OCI-LY7 (cell line): ENCODE measurements around the gene TAAR1. TPM values are rescaled to one million over a fixed set of nuclear protein-coding genes. Genes with fewer than 3 reads are reported as not detected.

Source experiments
- BruUV-seq: library from RNA; stranded (reverse); fragments of 400-500 nt; replicated peaks from 2 replicates; lab custom pipeline; 2021; lab: Mats Ljungman, UMichigan
- CTCF ChIA-PET: fragments of 300-600 bp; sonication (Branson Sonifier 250); formaldehyde crosslinking; loops from one replicate; lab custom pipeline; 2022; ENCODE audit warnings: antibody characterized with exemption; ENCODE audit not compliant: unreplicated experiment; lab: Charles Lee
- POLR2A ChIA-PET: fragments of 300-600 bp; sonication (Branson Sonifier 250); formaldehyde crosslinking; loops from one replicate; lab custom pipeline; 2022; ENCODE audit warnings: antibody characterized with exemption; lab: Charles Lee
- DNase-seq: peaks from one replicate; pipeline ENCODE4 v3.0.0-alpha.2; 2015; ENCODE audit warnings: low spot score
- H2AFZ ChIP-seq: fragments of 200-600 bp; sonication (generic), shearing (Covaris generic); 2 replicates; pipeline ENCODE4 v1.6.1; 2014; ENCODE audit warnings: mild to moderate bottlenecking, antibody characterized with exemption, low read length, moderate library complexity
- H3K27ac ChIP-seq: fragments of 200-600 bp; sonication (generic); 2 replicates; pipeline ENCODE4 v1.5.1; 2014; ENCODE audit warnings: mixed run types, low read depth, mild to moderate bottlenecking, moderate library complexity, low read length, inconsistent platforms; ENCODE audit not compliant: poor library complexity, severe bottlenecking
- H3K36me3 ChIP-seq: fragments of 200-600 bp; sonication (generic); 2 replicates; pipeline ENCODE4 v1.6.1; 2014; ENCODE audit warnings: mild to moderate bottlenecking, antibody characterized with exemption, low read length, moderate library complexity, mixed read lengths; ENCODE audit not compliant: insufficient read depth
- H3K4me1 ChIP-seq: fragments of 200-600 bp; sonication (generic); 2 replicates; pipeline ENCODE4 v1.5.1; 2014; ENCODE audit warnings: mild to moderate bottlenecking, low read length; ENCODE audit not compliant: insufficient read depth, poor library complexity, severe bottlenecking
- H3K4me2 ChIP-seq: fragments of 200-600 bp; sonication (generic); 2 replicates; pipeline ENCODE4 v1.6.1; 2014; ENCODE audit warnings: mild to moderate bottlenecking, low read length
- H3K4me3 ChIP-seq: fragments of 200-600 bp; sonication (generic); 2 replicates; pipeline ENCODE4 v1.5.1; 2014; ENCODE audit warnings: mild to moderate bottlenecking, low read depth, low read length; ENCODE audit not compliant: poor library complexity, severe bottlenecking
- H3K79me2 ChIP-seq: fragments of 200-600 bp; sonication (generic); 2 replicates; pipeline ENCODE4 v1.6.1; 2016; ENCODE audit warnings: low read depth, mild to moderate bottlenecking, low read length, moderate library complexity, mixed read lengths; ENCODE audit not compliant: insufficient read depth
- H3K9me2 ChIP-seq: fragments of 200-600 bp; sonication (generic); 2 replicates; pipeline ENCODE4 v1.6.1; 2016; ENCODE audit warnings: mild to moderate bottlenecking, low read length, mixed read lengths; ENCODE audit not compliant: insufficient read depth
- H3K9me3 ChIP-seq: fragments of 200-600 bp; sonication (generic); 2 replicates; pipeline ENCODE4 v1.6.1; 2014; ENCODE audit warnings: mild to moderate bottlenecking, mixed run types, low read length, mixed read lengths
- H4K20me1 ChIP-seq: fragments of 200-600 bp; sonication (generic); 2 replicates; pipeline ENCODE4 v1.6.1; 2014; ENCODE audit warnings: mild to moderate bottlenecking, antibody characterized with exemption, low read length, moderate library complexity, mixed read lengths; ENCODE audit not compliant: insufficient read depth
- EZH2phosphoT487 ChIP-seq: fragments of 200-600 bp; sonication (generic); IDR thresholded peaks from 2 replicates; pipeline ENCODE4 v1.6.1; 2018; ENCODE audit warnings: low read depth, borderline replicate concordance, mild to moderate bottlenecking, mixed run types, antibody characterized with exemption, low read length, moderate library complexity, mixed read lengths
- intact Hi-C: fragments of 100-400 bp; cut with micrococcal nuclease; formaldehyde crosslinking; loops from one replicate; pipeline ENCODE4 v1.10.0; 2022; ENCODE audit not compliant: unreplicated experiment
- total RNA-seq, 2 experiments: library from RNA; depleted of rRNA in 1 of 2; stranded (reverse); fragments of >200 nt in 1 of 2; shearing (Covaris generic) in 1 of 2; gene quantifications; 2 replicates each; pipeline ENCODE4 v1.2.3, GENCODE V29; 2014 to 2022
- TF ChIP-seq, protein P1 (sequence below): fragments of 200-600 bp; sonication (generic); conservative IDR thresholded peaks from 2 replicates; pipeline ENCODE4 v1.5.1; 2014; ENCODE audit warnings: mild to moderate bottlenecking, antibody characterized with exemption, low read length, moderate library complexity, mixed read lengths

TAAR1 gene
- total RNA-seq, 2 experiments from 2014 or later, result not detected

DNA sequence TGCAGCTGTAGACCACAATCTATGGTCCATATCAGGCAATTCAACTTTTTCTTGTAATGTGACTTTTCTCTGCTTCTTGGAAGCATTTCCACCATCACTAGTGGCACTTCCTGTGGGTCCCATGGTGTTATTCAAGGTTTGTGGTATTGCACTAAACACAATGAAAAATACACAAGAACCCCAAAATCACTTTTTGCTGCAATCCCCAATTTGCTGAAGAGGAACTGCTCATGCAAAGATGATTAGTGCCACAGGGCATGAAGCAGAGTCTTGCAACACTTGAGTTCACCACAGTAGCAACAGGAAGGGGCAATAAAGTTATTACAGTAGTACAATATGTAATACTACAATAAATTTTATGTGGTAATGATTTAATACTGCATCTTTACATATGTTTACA, 16.8 kb upstream of the TAAR1 start:
- intact Hi-C loops, result loop anchor here (10.0 kb wide), 1 partner anchor 259 kb away; no protein-coding TSS in a partner anchor

DNA sequence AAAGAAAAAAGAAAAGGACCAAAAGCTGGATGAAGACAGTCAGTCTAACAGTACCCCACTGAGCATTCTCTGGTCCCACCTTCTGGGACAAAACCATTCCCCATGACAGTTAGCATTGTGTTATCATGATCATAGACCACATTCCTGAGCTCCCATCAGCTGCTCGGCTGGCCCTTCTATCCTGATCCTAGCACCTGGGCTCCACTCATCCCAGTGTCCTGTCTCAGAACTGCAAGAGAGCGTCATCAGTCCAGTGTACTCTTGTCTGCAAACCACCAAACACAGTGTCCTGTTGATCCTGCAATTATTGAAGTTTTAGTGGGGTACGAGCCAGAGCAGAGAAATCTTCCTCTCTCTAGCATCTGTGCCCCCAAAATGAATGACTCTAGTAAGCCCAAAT, 16.0 kb upstream of the TAAR1 start:
- Histone ChIP-seq H4K20me1 (no peaks in the 10 kb centered on the region), H3K79me2 (no peaks in the 10 kb centered on the region), H3K27ac (no peak overlapping the region), H3K4me3 (no peak overlapping the region), H3K9me3 (no peaks in the 10 kb centered on the region), H3K4me1 (peaks cover 5% of the 10 kb centered on the region), H3K4me2 (no peak overlapping the region), H3K36me3 (no peaks in the 10 kb centered on the region), H3K9me2 (no peaks in the 10 kb centered on the region), H2AFZ (no peak overlapping the region)
- ChIA-PET CTCF (no interaction called here), POLR2A (interaction anchor here (1.0 kb wide), 1 partner anchor 13 kb away, joined by 3 read pairs; no protein-coding TSS in a partner anchor)
- intact Hi-C loops, result loop anchor here (10.0 kb wide), 1 partner anchor 260 kb away; no protein-coding TSS in a partner anchor
- TF ChIP-seq EZH2phosphoT487, result no peak
- TF ChIP-seq, protein P1, sequence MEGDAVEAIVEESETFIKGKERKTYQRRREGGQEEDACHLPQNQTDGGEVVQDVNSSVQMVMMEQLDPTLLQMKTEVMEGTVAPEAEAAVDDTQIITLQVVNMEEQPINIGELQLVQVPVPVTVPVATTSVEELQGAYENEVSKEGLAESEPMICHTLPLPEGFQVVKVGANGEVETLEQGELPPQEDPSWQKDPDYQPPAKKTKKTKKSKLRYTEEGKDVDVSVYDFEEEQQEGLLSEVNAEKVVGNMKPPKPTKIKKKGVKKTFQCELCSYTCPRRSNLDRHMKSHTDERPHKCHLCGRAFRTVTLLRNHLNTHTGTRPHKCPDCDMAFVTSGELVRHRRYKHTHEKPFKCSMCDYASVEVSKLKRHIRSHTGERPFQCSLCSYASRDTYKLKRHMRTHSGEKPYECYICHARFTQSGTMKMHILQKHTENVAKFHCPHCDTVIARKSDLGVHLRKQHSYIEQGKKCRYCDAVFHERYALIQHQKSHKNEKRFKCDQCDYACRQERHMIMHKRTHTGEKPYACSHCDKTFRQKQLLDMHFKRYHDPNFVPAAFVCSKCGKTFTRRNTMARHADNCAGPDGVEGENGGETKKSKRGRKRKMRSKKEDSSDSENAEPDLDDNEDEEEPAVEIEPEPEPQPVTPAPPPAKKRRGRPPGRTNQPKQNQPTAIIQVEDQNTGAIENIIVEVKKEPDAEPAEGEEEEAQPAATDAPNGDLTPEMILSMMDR, result no peak
- no peak for DNase-seq
- no TSS peak for BruUV-seq

More for the DNA sequence above, 16.8 kb upstream of the TAAR1 start:
- Histone ChIP-seq H3K9me3 (no peaks in the 10 kb centered on the region), H3K9me2 (no peaks in the 10 kb centered on the region), H3K4me3 (no peak overlapping the region), H3K4me2 (no peak overlapping the region), H3K79me2 (no peaks in the 10 kb centered on the region), H3K4me1 (no peaks in the 10 kb centered on the region), H3K36me3 (no peaks in the 10 kb centered on the region), H4K20me1 (no peaks in the 10 kb centered on the region), H3K27ac (no peak overlapping the region), H2AFZ (no peak overlapping the region)
- ChIA-PET POLR2A (interaction anchor here (1.0 kb wide), 1 partner anchor 12 kb away, joined by 3 read pairs; no protein-coding TSS in a partner anchor), CTCF (no interaction called here)
- no peak for DNase-seq
- no TSS peak for BruUV-seq
- TF ChIP-seq, protein P1, result no peak
- no peak for TF ChIP-seq EZH2phosphoT487

DNA sequence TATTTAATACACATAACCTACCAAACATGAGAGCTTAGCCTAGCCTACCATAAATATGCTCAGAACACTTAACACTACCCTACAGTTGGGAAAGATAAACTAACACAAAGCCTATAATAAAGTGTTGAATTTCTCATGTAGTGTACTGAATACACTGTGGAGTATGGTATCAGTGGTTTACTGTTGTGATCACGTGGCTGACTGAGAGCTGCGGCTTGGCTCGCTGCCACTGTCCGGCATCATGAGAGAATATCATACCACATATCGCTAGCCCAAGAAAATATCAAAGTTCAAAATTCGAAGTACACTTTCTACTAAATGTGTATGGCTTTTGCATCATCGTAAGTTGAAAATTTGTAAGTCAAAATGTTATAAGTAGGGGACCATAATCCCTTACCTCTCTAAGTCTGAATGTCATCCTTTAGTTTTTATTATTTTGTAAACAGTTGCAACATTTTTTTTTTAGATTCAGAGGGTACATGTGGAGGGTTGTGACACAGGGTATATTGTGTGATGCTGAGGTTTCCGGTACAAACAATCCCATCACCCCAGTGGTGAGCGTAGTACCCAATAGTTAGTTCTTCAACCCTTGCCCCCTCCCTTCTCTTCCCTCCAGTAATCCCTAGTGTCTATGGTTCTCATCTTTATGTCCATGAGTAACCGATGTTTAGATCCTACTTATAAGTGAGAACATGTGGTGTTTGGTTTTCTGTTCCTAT, 14.6 kb upstream of the TAAR1 start:
- Histone ChIP-seq H3K9me3 (no peaks in the 10 kb centered on the region), H4K20me1 (no peaks in the 10 kb centered on the region), H3K27ac (no peak overlapping the region), H3K9me2 (no peaks in the 10 kb centered on the region), H3K4me2 (no peak overlapping the region), H3K4me1 (peaks cover 9% of the 10 kb centered on the region), H3K4me3 (no peak overlapping the region), H2AFZ (no peak overlapping the region), H3K36me3 (no peaks in the 10 kb centered on the region), H3K79me2 (no peaks in the 10 kb centered on the region)
- ChIA-PET CTCF (no interaction called here), POLR2A (interaction anchor here (1.3 kb wide), 1 partner anchor 30 kb away, joined by 5 read pairs; no protein-coding TSS in a partner anchor)
- intact Hi-C loops, result loop anchor here (10.0 kb wide), 1 partner anchor 261 kb away; no protein-coding TSS in a partner anchor
- DNase-seq, result no peak
- BruUV-seq, result no TSS peak
- no peak for TF ChIP-seq EZH2phosphoT487
- TF ChIP-seq, protein P1, result no peak
